Kidney epithelial cell (primary cell): ENCODE results near the gene TRIP11. TPM values are rescaled to one million over a fixed set of nuclear protein-coding genes. Genes with fewer than 3 reads are reported as not detected.

Experiments
- DNase-seq: peaks from one replicate; pipeline ENCODE4 v3.0.0-alpha.2; 2010; ENCODE audit warnings: low read depth
- H3K27me3 ChIP-seq: 2 replicates; pipeline ENCODE4 v1.6.0; 2011; ENCODE audit warnings: low read length; ENCODE audit not compliant: control insufficient read depth, insufficient read depth
- H3K36me3 ChIP-seq: 2 replicates; pipeline ENCODE4 v1.5.1; 2011; ENCODE audit warnings: low read length; ENCODE audit not compliant: control insufficient read depth, insufficient read depth
- H3K4me3 ChIP-seq: 2 replicates; pipeline ENCODE4 v1.5.1; 2011; ENCODE audit warnings: low read depth, mild to moderate bottlenecking, control low read depth, low read length
- CTCF ChIP-seq: IDR thresholded peaks from 2 replicates; pipeline ENCODE4 v1.5.1; 2011; ENCODE audit warnings: mild to moderate bottlenecking, moderate library complexity, low read length, control low read depth, inconsistent platforms; ENCODE audit not compliant: insufficient read depth, poor library complexity, severe bottlenecking
- total RNA-seq: library from RNA; depleted of rRNA; stranded (reverse); fragments of >200 nt; gene quantifications from 2 replicates; pipeline ENCODE4 v1.2.3, GENCODE V29; 2015

TRIP11 gene
- total RNA-seq, 1 donor from 2014 or later = 19.4 TPM

GRCh38 chr14:91968280-91968679 lies 71.6 kb downstream of the TRIP11 start:
- no peak for TF ChIP-seq CTCF
- Histone ChIP-seq H3K36me3 (no peaks in the 10 kb centered on the region), H3K4me3 (no peak overlapping the region), H3K27me3 (no peaks in the 10 kb centered on the region)
- no peak for DNase-seq

- no peaks in the 10 kb centered on the region for H3K27me3 ChIP-seq
- no peak for DNase-seq
- no peak for TF ChIP-seq CTCF
- no peak overlapping the region for H3K4me3 ChIP-seq
- no peaks in the 10 kb centered on the region for H3K36me3 ChIP-seq
Measured at GRCh38 chr14:91964724-91965123, 75.1 kb downstream of the TRIP11 start.

GRCh38 chr14:91964011-91964410 lies 75.8 kb downstream of the TRIP11 start:
- Histone ChIP-seq H3K36me3 (no peaks in the 10 kb centered on the region), H3K27me3 (no peaks in the 10 kb centered on the region), H3K4me3 (no peak overlapping the region)
- TF ChIP-seq CTCF = no peak
- DNase-seq = no peak

GRCh38 chr14:91963465-91963864 lies 76.4 kb downstream of the TRIP11 start:
- H3K27me3 ChIP-seq = no peaks in the 10 kb centered on the region
- H3K36me3 ChIP-seq = no peaks in the 10 kb centered on the region
- DNase-seq = no peak
- TF ChIP-seq CTCF = no peak
- no peak overlapping the region for H3K4me3 ChIP-seq

GRCh38 chr14:91961297-91962220 lies 78.3 kb downstream of the TRIP11 start:
- TF ChIP-seq CTCF = no peak
- H3K27me3 ChIP-seq = no peaks in the 10 kb centered on the region
- DNase-seq = no peak
- no peaks in the 10 kb centered on the region for H3K36me3 ChIP-seq
- no peak overlapping the region for H3K4me3 ChIP-seq
